ENCODE measurements around the gene TRAPPC6A. TPM values are rescaled to one million over a fixed set of nuclear protein-coding genes. Genes with fewer than 3 reads are reported as not detected.

TRAPPC6A gene
- total and polyA plus RNA-seq, 2 of the 13 experiments (the other 11 are each of a cell fraction or from before 2014, with no cell fraction given), result 6.5 to 21.0 TPM

DNA sequence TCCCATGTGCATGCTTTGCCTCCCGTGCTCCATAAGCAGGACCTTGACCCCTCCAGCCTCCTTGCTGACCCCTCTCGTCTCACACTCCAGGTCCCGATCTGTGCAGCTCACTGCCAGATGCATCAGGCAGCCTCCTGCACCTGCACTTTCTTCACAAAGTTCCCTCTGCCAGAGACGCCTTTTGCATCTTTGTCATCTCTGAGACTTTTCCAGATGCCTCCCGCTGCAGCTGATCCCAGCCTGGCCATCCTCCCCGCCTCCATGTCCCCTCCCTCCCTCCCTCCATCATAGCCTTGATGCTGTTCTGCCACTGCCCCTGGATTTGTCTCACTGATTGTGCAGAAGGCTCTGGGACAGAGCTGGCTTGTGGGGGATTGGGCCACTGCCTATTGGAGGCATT is 55.2 kb downstream of the TRAPPC6A start:
- Histone ChIP-seq H4K20me1 (ENCODE audit: insufficient read depth, low read length) (peaks cover 11% of the 10 kb centered on the region; the same call in 1 of the 2 replicates), H3K9ac (ENCODE audit: insufficient read depth, low read depth, low read length) (no peak overlapping the region), H3K36me3 (replicated peaks in 1 of 2; ENCODE audit: control insufficient read depth in 1 of 2, insufficient read depth in 2 of 2, low read length in 2 of 2) (peaks cover 4 to 8% of the 10 kb centered on the region in 2 experiments; a peak in 3 of 5 replicates), H3K4me2 (ENCODE audit: low read depth, low read length) (no peak overlapping the region), H2AFZ (ENCODE audit: low read length) (no peak overlapping the region), H3K4me1 (ENCODE audit: insufficient read depth, low read length) (peaks cover under 1% of the 10 kb centered on the region; the same call in 1 of the 2 replicates), H3K9me3 (ENCODE audit: low read length) (no peaks in the 10 kb centered on the region), H3K27ac (ENCODE audit: extremely low read length, insufficient read depth, low read length) (no peak overlapping the region), H3K27me3 (ENCODE audit: control insufficient read depth in 1 of 2, insufficient read depth in 2 of 2, low read length in 2 of 2) (no peaks in the 10 kb centered on the region), H3K79me2 (ENCODE audit: insufficient read depth, low read length) (peaks cover 55% of the 10 kb centered on the region), H3K4me3 (replicated peaks in 1 of 3; ENCODE audit: insufficient read depth in 1 of 3, low read depth in 2 of 3, low read length in 3 of 3) (no peak overlapping the region)
- CTCF ChIA-PET (ENCODE audit: low intra/inter-chr PET ratio, low total read pairs), result no interaction called here
- intact Hi-C loops (cut with micrococcal nuclease; ENCODE audit: unreplicated experiment), result no loop called here
- in situ Hi-C loops (cut with HindIII; ENCODE audit: extremely low pct_ligation_motif_present, low pct_unique_long_range_greater_than_20kb), result loop anchor here (10.0 kb wide), 1 partner anchor 108 kb away; no protein-coding TSS in a partner anchor
- TF ChIP-seq CBX5 (CRISPR knock-in tag; IDR thresholded peaks at IDR 0.05; ENCODE audit: borderline replicate concordance) (no peak), ZSCAN21 (CRISPR knock-in tag; IDR thresholded peaks at IDR 0.05; ENCODE audit: borderline replicate concordance) (no peak), SIN3A (IDR thresholded peaks at IDR 0.05; ENCODE audit: borderline replicate concordance, low read depth, low read length) (no peak), HNRNPLL (IDR thresholded peaks at IDR 0.05; ENCODE audit: low read depth, low read length, poor library complexity, severe bottlenecking) (no peak), PAX8 (CRISPR knock-in tag; IDR thresholded peaks at IDR 0.05; ENCODE audit: borderline replicate concordance) (no peak)
- TF ChIP-seq, protein P1, sequence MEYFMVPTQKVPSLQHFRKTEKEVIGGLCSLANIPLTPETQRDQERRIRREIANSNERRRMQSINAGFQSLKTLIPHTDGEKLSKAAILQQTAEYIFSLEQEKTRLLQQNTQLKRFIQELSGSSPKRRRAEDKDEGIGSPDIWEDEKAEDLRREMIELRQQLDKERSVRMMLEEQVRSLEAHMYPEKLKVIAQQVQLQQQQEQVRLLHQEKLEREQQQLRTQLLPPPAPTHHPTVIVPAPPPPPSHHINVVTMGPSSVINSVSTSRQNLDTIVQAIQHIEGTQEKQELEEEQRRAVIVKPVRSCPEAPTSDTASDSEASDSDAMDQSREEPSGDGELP (IDR thresholded peaks at IDR 0.05; ENCODE audit: borderline replicate concordance, low read depth), result no peak
- TF ChIP-seq, protein P2, sequence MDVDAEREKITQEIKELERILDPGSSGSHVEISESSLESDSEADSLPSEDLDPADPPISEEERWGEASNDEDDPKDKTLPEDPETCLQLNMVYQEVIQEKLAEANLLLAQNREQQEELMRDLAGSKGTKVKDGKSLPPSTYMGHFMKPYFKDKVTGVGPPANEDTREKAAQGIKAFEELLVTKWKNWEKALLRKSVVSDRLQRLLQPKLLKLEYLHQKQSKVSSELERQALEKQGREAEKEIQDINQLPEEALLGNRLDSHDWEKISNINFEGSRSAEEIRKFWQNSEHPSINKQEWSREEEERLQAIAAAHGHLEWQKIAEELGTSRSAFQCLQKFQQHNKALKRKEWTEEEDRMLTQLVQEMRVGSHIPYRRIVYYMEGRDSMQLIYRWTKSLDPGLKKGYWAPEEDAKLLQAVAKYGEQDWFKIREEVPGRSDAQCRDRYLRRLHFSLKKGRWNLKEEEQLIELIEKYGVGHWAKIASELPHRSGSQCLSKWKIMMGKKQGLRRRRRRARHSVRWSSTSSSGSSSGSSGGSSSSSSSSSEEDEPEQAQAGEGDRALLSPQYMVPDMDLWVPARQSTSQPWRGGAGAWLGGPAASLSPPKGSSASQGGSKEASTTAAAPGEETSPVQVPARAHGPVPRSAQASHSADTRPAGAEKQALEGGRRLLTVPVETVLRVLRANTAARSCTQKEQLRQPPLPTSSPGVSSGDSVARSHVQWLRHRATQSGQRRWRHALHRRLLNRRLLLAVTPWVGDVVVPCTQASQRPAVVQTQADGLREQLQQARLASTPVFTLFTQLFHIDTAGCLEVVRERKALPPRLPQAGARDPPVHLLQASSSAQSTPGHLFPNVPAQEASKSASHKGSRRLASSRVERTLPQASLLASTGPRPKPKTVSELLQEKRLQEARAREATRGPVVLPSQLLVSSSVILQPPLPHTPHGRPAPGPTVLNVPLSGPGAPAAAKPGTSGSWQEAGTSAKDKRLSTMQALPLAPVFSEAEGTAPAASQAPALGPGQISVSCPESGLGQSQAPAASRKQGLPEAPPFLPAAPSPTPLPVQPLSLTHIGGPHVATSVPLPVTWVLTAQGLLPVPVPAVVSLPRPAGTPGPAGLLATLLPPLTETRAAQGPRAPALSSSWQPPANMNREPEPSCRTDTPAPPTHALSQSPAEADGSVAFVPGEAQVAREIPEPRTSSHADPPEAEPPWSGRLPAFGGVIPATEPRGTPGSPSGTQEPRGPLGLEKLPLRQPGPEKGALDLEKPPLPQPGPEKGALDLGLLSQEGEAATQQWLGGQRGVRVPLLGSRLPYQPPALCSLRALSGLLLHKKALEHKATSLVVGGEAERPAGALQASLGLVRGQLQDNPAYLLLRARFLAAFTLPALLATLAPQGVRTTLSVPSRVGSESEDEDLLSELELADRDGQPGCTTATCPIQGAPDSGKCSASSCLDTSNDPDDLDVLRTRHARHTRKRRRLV (CRISPR knock-in tag; IDR thresholded peaks at IDR 0.05), result no peak
- TF ChIP-seq, protein P3, sequence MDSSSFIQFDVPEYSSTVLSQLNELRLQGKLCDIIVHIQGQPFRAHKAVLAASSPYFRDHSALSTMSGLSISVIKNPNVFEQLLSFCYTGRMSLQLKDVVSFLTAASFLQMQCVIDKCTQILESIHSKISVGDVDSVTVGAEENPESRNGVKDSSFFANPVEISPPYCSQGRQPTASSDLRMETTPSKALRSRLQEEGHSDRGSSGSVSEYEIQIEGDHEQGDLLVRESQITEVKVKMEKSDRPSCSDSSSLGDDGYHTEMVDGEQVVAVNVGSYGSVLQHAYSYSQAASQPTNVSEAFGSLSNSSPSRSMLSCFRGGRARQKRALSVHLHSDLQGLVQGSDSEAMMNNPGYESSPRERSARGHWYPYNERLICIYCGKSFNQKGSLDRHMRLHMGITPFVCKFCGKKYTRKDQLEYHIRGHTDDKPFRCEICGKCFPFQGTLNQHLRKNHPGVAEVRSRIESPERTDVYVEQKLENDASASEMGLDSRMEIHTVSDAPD (CRISPR knock-in tag; IDR thresholded peaks at IDR 0.05), result no peak
- TF ChIP-seq, protein P4, sequence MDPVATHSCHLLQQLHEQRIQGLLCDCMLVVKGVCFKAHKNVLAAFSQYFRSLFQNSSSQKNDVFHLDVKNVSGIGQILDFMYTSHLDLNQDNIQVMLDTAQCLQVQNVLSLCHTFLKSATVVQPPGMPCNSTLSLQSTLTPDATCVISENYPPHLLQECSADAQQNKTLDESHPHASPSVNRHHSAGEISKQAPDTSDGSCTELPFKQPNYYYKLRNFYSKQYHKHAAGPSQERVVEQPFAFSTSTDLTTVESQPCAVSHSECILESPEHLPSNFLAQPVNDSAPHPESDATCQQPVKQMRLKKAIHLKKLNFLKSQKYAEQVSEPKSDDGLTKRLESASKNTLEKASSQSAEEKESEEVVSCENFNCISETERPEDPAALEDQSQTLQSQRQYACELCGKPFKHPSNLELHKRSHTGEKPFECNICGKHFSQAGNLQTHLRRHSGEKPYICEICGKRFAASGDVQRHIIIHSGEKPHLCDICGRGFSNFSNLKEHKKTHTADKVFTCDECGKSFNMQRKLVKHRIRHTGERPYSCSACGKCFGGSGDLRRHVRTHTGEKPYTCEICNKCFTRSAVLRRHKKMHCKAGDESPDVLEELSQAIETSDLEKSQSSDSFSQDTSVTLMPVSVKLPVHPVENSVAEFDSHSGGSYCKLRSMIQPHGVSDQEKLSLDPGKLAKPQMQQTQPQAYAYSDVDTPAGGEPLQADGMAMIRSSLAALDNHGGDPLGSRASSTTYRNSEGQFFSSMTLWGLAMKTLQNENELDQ (CRISPR knock-in tag; IDR thresholded peaks at IDR 0.05; ENCODE audit: borderline replicate concordance), result no peak
- POLR2A ChIA-PET, result no interaction called here
- DNase-seq (ENCODE audit: low spot score) (no peak), FAIRE-seq (no peak), ATAC-seq (no peak)
- BruUV-seq (replicated peaks), result no TSS peak
- WGBS (ENCODE audit: low lambda C conversion rate), result 93% methylated on average over 6 of the region's 6 CpGs

All from HepG2 (cell line).